Vagina (tissue), 2 donors: ENCODE results near the gene INSYN1.
A peak's percentile ranks its signal among the peaks of the same experiment; 100 is the strongest.

ENCODE experiments used
- CTCF ChIP-seq, 3 experiments: fragments of 450-650 bp in 2 of 3; fragments of 200-600 bp in 1 of 3; sonication (generic) in 1 of 3; IDR thresholded peaks; one replicate each; pipeline ENCODE4 v1.5.1; 2017 to 2019; ENCODE audit warnings: antibody characterized with exemption in 3 of 3, mild to moderate bottlenecking in 2 of 3, moderate library complexity in 2 of 3
- POLR2A ChIP-seq, 2 donors: fragments of 450-650 bp; IDR thresholded peaks; one replicate each; pipeline ENCODE4 v1.6.1; 2017; ENCODE audit warnings: antibody characterized with exemption in 2 of 2, mild to moderate bottlenecking in 2 of 2, moderate library complexity in 2 of 2
- POLR2AphosphoS5 ChIP-seq, 2 donors: sonication (generic); formaldehyde crosslinking; IDR thresholded peaks; one replicate each; pipeline ENCODE4 v1.9.0; 2017; ENCODE audit warnings: antibody characterized with exemption in 2 of 2, mild to moderate bottlenecking in 2 of 2, low read depth in 1 of 2; ENCODE audit not compliant: insufficient read depth in 1 of 2

DNA sequence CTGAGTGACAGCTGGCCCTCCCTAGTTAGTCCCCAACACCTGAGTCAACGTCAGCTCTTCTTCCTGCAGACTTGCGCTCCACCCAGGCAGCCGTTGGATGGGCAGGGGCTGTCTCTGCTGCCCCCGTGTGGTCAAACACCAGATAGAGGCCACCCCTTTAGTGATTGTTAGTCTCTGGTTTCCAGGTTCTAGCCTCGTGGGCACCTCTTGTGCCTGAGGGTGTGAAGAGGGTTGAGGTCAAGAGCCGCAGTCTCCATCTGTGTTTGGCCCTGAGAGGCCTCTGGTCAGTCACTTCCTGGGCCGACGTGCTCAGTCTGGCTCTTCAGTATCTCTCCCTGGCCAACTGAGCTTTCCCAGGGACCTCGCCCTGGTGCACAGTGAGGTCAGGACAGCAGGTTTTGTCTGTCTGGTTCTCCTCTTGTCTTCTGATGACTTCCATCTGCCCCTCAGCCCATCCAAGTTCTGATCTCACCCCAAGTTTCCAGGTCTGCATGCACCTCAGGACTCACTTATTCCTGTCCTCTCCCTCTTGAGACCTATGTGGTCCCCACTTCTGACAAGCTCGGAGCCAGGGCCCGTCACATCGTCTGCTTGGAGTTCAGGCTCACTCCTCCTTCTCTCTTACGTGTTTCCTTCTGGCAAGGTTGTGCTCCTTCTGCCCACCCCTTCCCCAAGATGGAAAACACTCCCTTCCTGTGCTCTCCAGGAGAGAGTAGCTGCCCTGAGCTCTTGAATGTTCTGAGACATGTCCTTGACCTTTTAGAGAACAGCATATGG lies 48.1 kb downstream of the INSYN1 start:
- TF ChIP-seq CTCF (IDR thresholded peaks at IDR 0.05) (peak; percentile 59 to 74 (median 66)), POLR2A (IDR thresholded peaks at IDR 0.05) (no peak), POLR2AphosphoS5 (IDR thresholded peaks at IDR 0.05; ENCODE audit: insufficient read depth in 1 of 2, low read depth in 1 of 2) (no peak)
